T-helper 2 cell treated with Interferon-gamma antibody and Interleukin-4, amounts not matched to agents 100 ng/mL and 5 ng/mL, for 36 hours (primary cell): ENCODE data around the gene TRAK1. TPM values are rescaled to one million over a fixed set of nuclear protein-coding genes. Genes with fewer than 3 reads are reported as not detected.

ENCODE experiments used
- intact Hi-C: fragments of 100-400 bp; cut with micrococcal nuclease; formaldehyde crosslinking; loops from one replicate; pipeline ENCODE4 v1.15.1; 2023
- total RNA-seq: library from RNA; stranded (reverse); gene quantifications from 2 replicates; pipeline ENCODE4 v1.2.3, GENCODE V29; 2022

TRAK1 gene
- total RNA-seq, 1 donor from 2014 or later = 27.6 TPM

- intact Hi-C loops = no loop called here
Observed at GRCh38 chr3:42123012-42123581, 31.9 kb downstream of the TRAK1 start.

GRCh38 chr3:42123824-42124658 lies 32.9 kb downstream of the TRAK1 start:
- intact Hi-C loops = no loop called here

GRCh38 chr3:42127226-42127625 lies 36.1 kb downstream of the TRAK1 start:
- intact Hi-C loops = no loop called here

GRCh38 chr3:42128526-42128925 lies 37.4 kb downstream of the TRAK1 start:
- intact Hi-C loops = no loop called here

- intact Hi-C loops = no loop called here
Observed at GRCh38 chr3:42129014-42129953, 38.1 kb downstream of the TRAK1 start.

- intact Hi-C loops = no loop called here
Observed at GRCh38 chr3:42130007-42130328, 38.8 kb downstream of the TRAK1 start.

- intact Hi-C loops = no loop called here
Observed at GRCh38 chr3:42130329-42131070, 39.3 kb downstream of the TRAK1 start.

GRCh38 chr3:42133500-42134298 lies 42.5 kb downstream of the TRAK1 start:
- intact Hi-C loops = no loop called here

GRCh38 chr3:42134867-42135464 lies 43.8 kb downstream of the TRAK1 start:
- intact Hi-C loops = no loop called here

- intact Hi-C loops = no loop called here
Observed at GRCh38 chr3:42139621-42140453, 48.7 kb downstream of the TRAK1 start.

GRCh38 chr3:42140665-42141203 lies 49.6 kb downstream of the TRAK1 start:
- intact Hi-C loops = no loop called here

GRCh38 chr3:42143440-42143839 lies 52.3 kb downstream of the TRAK1 start:
- intact Hi-C loops = no loop called here

GRCh38 chr3:42144209-42144608 lies 53.1 kb downstream of the TRAK1 start:
- intact Hi-C loops = no loop called here

GRCh38 chr3:42148086-42148848 lies 57.1 kb downstream of the TRAK1 start:
- intact Hi-C loops = no loop called here

GRCh38 chr3:42148982-42149432 lies 57.9 kb downstream of the TRAK1 start:
- intact Hi-C loops = no loop called here

- intact Hi-C loops = no loop called here
Observed at GRCh38 chr3:42149532-42149931, 58.4 kb downstream of the TRAK1 start.

GRCh38 chr3:42149975-42150374 lies 58.8 kb downstream of the TRAK1 start:
- intact Hi-C loops = loop anchor here (10.0 kb wide), 1 partner anchor 135 kb away; no protein-coding TSS in a partner anchor
